NCI-H345 treated with DMSO at 0.1 percent for 48 hours (cell line): ENCODE results near the gene CMIP.
"Not testable (repeated sequence)": the region's sequence is repeated elsewhere in the genome, so short reads cannot be mapped to it uniquely, and the experiment has no call there.

Experiments
- DNase-seq: peaks from one replicate; lab custom pipeline; 2025; ENCODE audit not compliant: unreplicated experiment; lab: John Stamatoyannopoulos, UW

CMIP gene

GRCh38 chr16:81562926-81563325 is 118.3 kb downstream of the CMIP start:
- no peak for DNase-seq

GRCh38 chr16:81564421-81564911 is 119.9 kb downstream of the CMIP start:
- DNase-seq: no peak

- no peak for DNase-seq
These were observed 120.9 kb downstream of the CMIP start for GRCh38 chr16:81565321-81566028.

DNA sequence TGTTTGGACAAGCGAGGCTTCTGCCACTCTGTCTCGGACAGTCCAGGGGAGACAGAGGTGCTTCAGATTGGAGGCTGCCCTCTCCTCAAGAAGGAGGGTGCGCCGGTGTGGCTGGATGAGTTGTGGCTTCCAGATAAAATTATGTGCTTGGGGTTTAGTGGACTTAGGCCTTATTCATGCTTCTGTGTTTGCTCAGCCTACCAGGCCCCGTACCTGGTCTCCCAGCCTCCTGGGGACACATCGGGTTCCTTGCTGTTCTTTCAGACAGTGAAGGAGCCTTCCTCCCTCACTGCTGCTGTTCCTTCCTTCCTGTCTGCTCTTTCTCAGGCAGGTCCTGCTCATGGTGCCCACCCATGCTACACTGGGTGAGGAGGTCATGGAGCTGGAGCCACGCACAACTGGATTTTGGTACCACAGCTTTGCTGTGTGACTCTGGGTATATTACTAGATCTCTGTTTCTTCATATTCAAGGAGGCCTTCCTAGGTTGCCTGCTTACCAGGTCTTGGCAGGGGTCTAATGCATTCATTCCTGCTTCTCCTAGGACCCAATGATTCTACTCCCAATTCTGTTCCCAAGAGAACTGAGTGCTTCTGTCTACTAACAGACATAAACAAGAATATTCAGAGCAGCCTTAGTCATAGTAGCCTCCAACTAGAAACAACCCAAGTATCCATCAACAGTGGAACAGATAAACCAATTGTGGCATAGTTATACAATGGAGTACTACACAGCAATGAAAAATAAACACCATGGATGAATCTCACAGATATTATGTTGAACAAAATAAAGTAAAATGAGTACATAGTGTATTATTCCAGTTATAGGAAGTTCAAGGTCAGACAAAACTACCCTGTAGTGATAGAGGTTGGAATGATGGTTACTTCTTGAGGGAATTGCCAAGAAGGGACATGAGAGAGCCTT is 121.7 kb downstream of the CMIP start:
- DNase-seq: no peak

DNA sequence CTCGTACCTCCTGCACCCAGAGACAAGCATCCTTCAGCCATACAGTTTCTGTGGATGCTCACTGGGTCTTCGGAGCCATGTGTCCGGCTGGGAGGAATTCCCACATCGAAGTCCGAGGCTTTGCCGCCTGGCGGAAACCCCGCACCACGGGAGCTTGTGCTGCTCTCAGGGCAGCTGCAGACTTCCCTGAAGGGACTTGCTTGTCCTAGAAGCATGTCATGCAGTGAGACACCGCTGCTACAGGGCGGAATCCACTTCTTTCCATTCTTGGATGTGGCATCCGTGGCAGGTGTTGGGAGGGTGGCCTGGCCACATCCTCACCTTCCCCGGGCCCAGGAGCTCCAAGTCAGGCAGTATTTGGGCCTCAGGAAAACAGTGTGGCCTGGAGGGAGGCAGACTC is 122.5 kb downstream of the CMIP start:
- no peak for DNase-seq

- DNase-seq: no peak
These were observed 123.6 kb downstream of the CMIP start for GRCh38 chr16:81567987-81568748.

GRCh38 chr16:81568749-81569087 is 124.1 kb downstream of the CMIP start:
- DNase-seq: no peak

DNA sequence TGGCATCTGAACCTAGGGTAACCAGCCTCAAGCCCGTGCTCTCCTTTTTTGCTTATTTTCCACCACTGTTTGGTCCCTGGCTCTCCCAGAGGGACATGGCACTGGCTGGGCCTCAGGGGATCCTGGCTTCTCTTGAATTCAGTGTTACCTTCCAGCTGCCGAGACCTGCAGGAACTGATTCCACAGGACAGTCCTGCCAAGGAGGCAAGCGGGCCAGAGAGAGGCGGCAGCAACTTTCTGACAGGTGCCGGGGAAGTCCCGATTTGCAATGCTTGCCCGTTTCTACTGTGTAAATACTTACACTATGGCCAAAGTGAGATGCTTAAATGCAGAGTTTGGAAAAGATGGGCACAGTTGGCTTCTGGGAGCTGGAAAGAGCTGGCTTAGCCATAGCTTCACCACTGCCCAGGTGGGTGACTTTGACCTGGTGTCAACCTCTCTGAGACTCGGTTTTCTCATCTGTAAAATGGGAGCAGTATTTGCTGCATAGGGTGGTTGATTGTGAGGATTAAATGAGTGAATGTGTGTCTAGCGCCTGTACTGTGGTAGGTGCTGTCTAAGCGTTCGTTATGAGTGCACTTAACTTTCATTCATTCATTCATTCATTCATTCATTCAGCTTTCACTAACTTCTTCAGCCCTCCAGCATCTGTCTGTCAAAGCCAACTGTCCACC is 124.9 kb downstream of the CMIP start:
- no peak for DNase-seq

DNA sequence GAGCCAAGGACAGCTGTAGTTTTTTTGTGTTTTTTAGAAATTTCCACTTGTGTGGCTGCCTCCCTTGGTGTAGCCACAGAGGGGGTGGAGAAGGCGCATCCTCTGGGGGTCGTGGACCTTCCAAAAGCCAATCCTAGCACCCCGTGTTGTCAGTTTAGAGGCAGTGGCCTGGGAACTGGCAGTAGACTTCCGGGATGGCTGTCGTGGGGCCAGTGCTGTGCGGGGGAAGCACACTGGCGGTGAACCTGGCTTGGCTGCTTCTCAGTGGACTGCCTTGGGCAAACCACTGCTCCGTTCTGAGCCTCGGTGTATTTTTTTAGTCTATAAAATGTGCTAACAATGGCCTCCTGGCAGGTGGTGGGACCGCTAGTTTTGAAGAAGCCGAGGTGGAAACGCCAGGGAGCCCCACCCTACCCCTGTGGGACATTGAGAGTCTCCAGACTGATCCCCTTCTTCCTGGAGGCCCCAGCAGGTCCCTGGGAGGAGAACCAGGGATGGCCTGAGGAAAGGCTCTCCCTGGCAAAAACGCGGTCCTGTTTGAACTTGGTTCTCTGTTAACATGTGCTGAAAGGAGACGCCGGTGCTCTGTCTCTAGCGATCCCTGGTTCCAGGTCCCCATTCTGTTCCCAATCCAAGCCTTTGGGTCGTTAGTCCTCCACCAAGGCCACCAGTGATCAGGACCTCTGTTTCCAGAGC is 125.7 kb downstream of the CMIP start:
- DNase-seq: no peak

DNA sequence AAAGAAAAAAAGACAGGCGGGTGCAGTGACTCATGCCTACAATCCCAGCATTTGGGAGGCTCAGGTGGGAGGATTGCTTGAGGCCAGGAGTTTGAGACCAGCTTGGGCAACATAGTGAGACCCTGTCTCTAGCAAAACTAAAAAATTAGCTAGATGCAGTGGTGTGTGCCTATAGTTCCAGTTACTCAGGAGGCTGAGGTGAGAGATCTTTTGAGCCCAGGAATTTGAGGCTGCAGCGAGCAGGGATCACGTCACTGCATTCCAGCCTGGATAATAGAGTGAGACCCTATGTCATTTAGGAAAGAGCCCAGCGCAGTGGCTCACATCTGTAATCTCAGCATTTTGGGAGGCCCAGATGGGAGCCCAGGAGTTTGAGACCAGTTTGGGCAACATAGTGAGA is 126.6 kb downstream of the CMIP start:
- no peak for DNase-seq

GRCh38 chr16:81571592-81572385 is 127.2 kb downstream of the CMIP start:
- DNase-seq: no peak

DNA sequence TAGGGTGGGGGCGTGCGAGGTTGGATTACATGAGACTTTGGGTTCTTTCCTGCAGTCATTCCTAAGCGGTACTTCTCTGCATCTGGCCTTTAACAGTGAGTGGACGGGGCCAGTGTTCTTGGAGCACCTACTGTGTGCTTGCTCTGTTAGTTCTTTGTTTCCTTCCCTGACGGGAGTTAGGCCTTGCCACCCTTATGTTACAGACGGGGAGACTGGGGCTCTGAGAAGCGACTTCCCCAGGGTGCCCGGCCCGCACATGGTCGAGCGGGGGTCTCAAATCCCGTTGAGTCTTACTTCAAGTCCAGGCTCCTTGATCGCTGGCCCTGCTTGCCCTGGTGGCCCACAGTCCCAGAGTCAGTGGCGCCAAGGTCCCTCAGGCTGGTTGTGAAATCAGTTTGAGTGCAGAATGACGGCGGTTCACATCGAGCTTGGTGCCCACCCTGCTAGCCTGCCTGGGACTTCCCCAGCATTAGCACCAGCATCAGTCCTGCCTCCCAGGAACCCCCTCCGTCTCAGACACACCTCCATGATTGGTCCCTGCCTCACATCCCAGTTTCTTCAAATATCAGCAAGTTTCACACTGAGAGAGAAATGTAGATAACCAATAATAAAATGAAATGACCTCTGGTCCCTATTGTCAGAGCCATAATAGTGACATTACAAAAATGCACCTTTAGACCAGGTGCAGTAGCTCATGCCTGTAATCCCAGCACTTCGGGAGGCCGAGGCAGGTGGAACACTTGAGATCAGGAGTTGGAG is 128.0 kb downstream of the CMIP start:
- no peak for DNase-seq

- DNase-seq: no peak
These were observed 129.0 kb downstream of the CMIP start for GRCh38 chr16:81573533-81574020.

DNA sequence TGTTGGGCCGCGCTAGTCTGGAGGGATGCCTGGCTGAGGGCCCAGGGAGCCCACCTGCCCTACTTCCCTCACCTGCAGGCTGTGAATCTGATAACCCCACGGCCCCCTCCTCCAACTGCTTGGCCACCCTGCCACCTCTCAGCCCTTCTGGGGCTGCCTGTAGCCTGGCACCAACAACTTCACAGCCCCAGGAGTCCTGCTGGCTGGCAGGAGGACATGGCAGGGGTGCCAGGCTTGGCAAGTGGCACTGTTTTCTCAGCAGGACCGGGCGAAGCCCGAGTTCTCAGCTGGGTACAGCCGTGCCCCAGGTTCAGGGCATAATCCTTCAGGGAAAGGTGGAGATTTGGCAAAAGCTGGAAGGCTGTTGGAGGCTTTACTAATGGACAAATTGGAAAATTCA is 129.6 kb downstream of the CMIP start:
- no peak for DNase-seq

DNA sequence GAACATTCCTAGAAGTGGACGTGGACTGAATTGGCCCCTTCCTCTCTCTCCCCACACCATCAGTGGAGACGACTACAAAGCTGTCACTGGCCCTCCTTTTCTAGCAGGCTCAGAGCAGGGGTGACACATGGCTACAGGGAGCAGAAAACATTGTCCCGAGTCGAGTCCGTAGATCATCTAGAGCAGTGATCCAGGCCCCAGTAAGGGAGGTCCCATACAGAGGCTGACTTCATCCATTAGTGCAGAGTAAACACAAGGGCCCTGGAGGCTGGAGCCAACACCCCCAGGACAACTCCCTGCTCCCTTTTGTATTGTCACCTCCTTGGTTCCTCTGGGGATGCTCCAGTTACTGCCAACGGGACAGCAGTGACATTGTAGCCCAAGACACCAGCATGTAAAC is 130.7 kb downstream of the CMIP start:
- DNase-seq: no peak

GRCh38 chr16:81575834-81576233 is 131.2 kb downstream of the CMIP start:
- DNase-seq: no peak

DNA sequence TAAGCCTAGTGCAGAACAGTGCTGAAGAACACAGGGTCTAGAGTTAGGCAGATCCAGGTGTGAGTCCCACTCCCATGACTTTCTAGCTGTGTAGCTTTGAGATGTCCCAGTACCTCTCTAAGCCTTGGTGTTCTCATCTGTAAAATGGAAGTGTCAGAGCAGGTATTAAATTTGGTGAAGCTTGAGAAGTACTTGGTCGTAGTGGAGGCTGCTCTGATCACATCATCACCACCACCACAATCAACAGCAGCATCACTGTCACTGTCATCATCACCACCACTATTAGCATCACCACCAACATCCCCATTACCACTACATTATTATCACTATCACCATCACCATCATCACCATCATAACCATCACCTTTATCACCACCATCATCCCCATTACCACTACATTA is 132.1 kb downstream of the CMIP start:
- no peak for DNase-seq

DNA sequence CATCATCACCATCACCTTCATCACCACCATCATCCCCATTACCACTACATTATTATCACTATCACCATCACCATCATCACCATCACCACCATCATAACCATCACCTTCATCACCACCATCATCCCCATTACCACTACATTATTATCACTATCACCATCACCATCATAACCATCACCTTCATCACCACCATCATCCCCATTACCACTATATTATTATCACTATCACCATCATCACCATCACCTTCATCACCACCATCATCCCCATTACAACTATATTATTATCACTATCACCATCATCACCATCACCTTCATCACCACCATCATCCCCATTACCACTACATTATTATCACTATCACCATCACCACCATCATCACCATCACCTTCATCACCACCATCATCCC is 132.7 kb downstream of the CMIP start:
- not testable (repeated sequence) for DNase-seq

DNA sequence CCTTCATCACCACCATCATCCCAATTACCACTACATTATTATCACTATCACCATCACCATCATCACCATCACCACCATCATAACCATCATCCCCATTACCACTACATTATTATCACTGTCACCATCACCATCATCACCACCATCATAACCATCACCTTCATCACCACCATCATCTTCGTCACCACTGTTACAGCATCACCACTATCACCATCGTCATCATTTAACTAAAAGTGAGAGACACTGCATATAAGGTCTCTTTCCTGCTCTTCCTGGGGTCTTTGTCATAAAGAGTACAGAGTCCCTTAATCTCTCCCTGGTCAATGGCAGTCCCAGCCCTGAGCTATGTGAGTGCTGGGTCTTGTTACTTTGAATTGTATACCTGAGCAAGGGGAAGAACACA is 133.5 kb downstream of the CMIP start:
- no peak for DNase-seq
